Effector memory CD4-positive, alpha-beta T cell (primary cell): ENCODE measurements around the gene SIGLEC9.
"Not testable (repeated sequence)": the region's sequence is repeated elsewhere in the genome, so short reads cannot be mapped to it uniquely, and the experiment has no call there.

ENCODE experiments used
- DNase-seq, 3 donors: peaks; one replicate each; pipeline ENCODE4 v3.0.0-alpha.2; 2020
- H3K27ac ChIP-seq: 2 replicates; pipeline ENCODE4 v1.7.0; 2013; ENCODE audit warnings: mild to moderate bottlenecking, low read length, moderate library complexity; ENCODE audit not compliant: insufficient read depth, poor library complexity, severe bottlenecking
- H3K27me3 ChIP-seq: replicated peaks from 2 replicates; pipeline ENCODE4 v1.7.0; 2013; ENCODE audit warnings: mild to moderate bottlenecking, low read length; ENCODE audit not compliant: insufficient read depth, control insufficient read depth, poor library complexity, severe bottlenecking
- H3K36me3 ChIP-seq: 2 replicates; pipeline ENCODE4 v1.7.0; 2013; ENCODE audit warnings: mild to moderate bottlenecking, low read length, moderate library complexity; ENCODE audit not compliant: control insufficient read depth, insufficient read depth
- H3K4me1 ChIP-seq: 2 replicates; pipeline ENCODE4 v1.7.0; 2013; ENCODE audit warnings: low read length, mild to moderate bottlenecking; ENCODE audit not compliant: control insufficient read depth, insufficient read depth, poor library complexity, severe bottlenecking
- H3K4me3 ChIP-seq: 2 replicates; pipeline ENCODE4 v1.7.0; 2013; ENCODE audit warnings: low read length, low read depth, mild to moderate bottlenecking; ENCODE audit not compliant: insufficient read depth, poor library complexity, severe bottlenecking
- H3K9me3 ChIP-seq: 2 replicates; pipeline ENCODE4 v1.7.0; 2013; ENCODE audit warnings: mild to moderate bottlenecking, low read length, moderate library complexity; ENCODE audit not compliant: control insufficient read depth

SIGLEC9 gene

GRCh38 chr19:51142119-51142518 lies 17.4 kb downstream of the SIGLEC9 start, which contains the start of gene SIGLEC7:
SIGLEC7 (plus strand) TSS chr19:51142301; CDS start chr19:51142370, 69 bp downstream.
- DNase-seq: no peak
- no peak within 1 kb of the TSS for H3K4me3 ChIP-seq
- no peaks in the 10 kb centered on the region for H3K4me1 ChIP-seq
- H3K36me3 ChIP-seq: no peaks in the 10 kb centered on the region
- H3K27me3 ChIP-seq: no peaks in the 10 kb centered on the region
- H3K9me3 ChIP-seq: no peaks in the 10 kb centered on the region
- H3K27ac ChIP-seq: no peak within 1 kb of the TSS

- not testable (repeated sequence) for H3K36me3 ChIP-seq, H3K27me3 ChIP-seq, DNase-seq, H3K4me3 ChIP-seq, H3K27ac ChIP-seq, H3K9me3 ChIP-seq, H3K4me1 ChIP-seq
Observed at GRCh38 chr19:51142809-51143475, 18.2 kb downstream of the SIGLEC9 start.

GRCh38 chr19:51143486-51143885 lies 18.8 kb downstream of the SIGLEC9 start:
- DNase-seq: no peak
- Histone ChIP-seq H3K27me3 (no peaks in the 10 kb centered on the region), H3K4me3 (no peak overlapping the region), H3K4me1 (no peaks in the 10 kb centered on the region), H3K27ac (no peak overlapping the region), H3K36me3 (no peaks in the 10 kb centered on the region), H3K9me3 (no peaks in the 10 kb centered on the region)

GRCh38 chr19:51144482-51145045 lies 19.9 kb downstream of the SIGLEC9 start:
- Histone ChIP-seq H3K4me3 (no peak overlapping the region), H3K27ac (no peak overlapping the region)

GRCh38 chr19:51145916-51146493 lies 21.3 kb downstream of the SIGLEC9 start:
- Histone ChIP-seq H3K36me3 (no peaks in the 10 kb centered on the region), H3K4me3 (no peak overlapping the region)

More at GRCh38 chr19:51144482-51145045, 19.9 kb downstream of the SIGLEC9 start:
- no peak for DNase-seq
- H3K36me3 ChIP-seq: no peaks in the 10 kb centered on the region
- no peaks in the 10 kb centered on the region for H3K4me1 ChIP-seq
- H3K27me3 ChIP-seq: no peaks in the 10 kb centered on the region
- H3K9me3 ChIP-seq: no peaks in the 10 kb centered on the region

GRCh38 chr19:51146751-51147150 lies 22.0 kb downstream of the SIGLEC9 start:
- H3K4me1 ChIP-seq: no peaks in the 10 kb centered on the region
- no peak overlapping the region for H3K27ac ChIP-seq
- H3K36me3 ChIP-seq: no peaks in the 10 kb centered on the region
- no peaks in the 10 kb centered on the region for H3K27me3 ChIP-seq
- DNase-seq: no peak
- no peaks in the 10 kb centered on the region for H3K9me3 ChIP-seq
- H3K4me3 ChIP-seq: no peak overlapping the region

More at GRCh38 chr19:51145916-51146493, 21.3 kb downstream of the SIGLEC9 start:
- Histone ChIP-seq H3K9me3 (no peaks in the 10 kb centered on the region), H3K27ac (no peak overlapping the region), H3K27me3 (no peaks in the 10 kb centered on the region), H3K4me1 (no peaks in the 10 kb centered on the region)
- DNase-seq: no peak

GRCh38 chr19:51147663-51148062 lies 23.0 kb downstream of the SIGLEC9 start:
- Histone ChIP-seq H3K9me3 (no peaks in the 10 kb centered on the region), H3K4me1 (no peaks in the 10 kb centered on the region), H3K4me3 (no peak overlapping the region), H3K27me3 (no peaks in the 10 kb centered on the region), H3K36me3 (no peaks in the 10 kb centered on the region), H3K27ac (no peak overlapping the region)
- DNase-seq: no peak

GRCh38 chr19:51148580-51148979 lies 23.9 kb downstream of the SIGLEC9 start:
- Histone ChIP-seq H3K4me1 (no peaks in the 10 kb centered on the region), H3K27me3 (no peaks in the 10 kb centered on the region), H3K36me3 (no peaks in the 10 kb centered on the region), H3K4me3 (no peak overlapping the region), H3K27ac (no peak overlapping the region), H3K9me3 (no peaks in the 10 kb centered on the region)
- no peak for DNase-seq

- no peaks in the 10 kb centered on the region for H3K27me3 ChIP-seq
- H3K4me1 ChIP-seq: no peaks in the 10 kb centered on the region
- no peak for DNase-seq
- H3K36me3 ChIP-seq: no peaks in the 10 kb centered on the region
- no peak overlapping the region for H3K27ac ChIP-seq
- H3K9me3 ChIP-seq: no peaks in the 10 kb centered on the region
- H3K4me3 ChIP-seq: no peak overlapping the region
Observed at GRCh38 chr19:51150627-51151026, 25.9 kb downstream of the SIGLEC9 start.

GRCh38 chr19:51156710-51157109 lies 32.0 kb downstream of the SIGLEC9 start:
- Histone ChIP-seq H3K36me3 (no peaks in the 10 kb centered on the region), H3K27me3 (no peaks in the 10 kb centered on the region), H3K4me3 (no peak overlapping the region), H3K4me1 (no peaks in the 10 kb centered on the region), H3K27ac (no peak overlapping the region), H3K9me3 (no peaks in the 10 kb centered on the region)
- no peak for DNase-seq
